Immature natural killer cell (primary cell): ENCODE measurements around the gene ZNF175. TPM values are rescaled to one million over a fixed set of nuclear protein-coding genes. Genes with fewer than 3 reads are reported as not detected.
"Not testable (repeated sequence)": the region's sequence is repeated elsewhere in the genome, so short reads cannot be mapped to it uniquely, and the experiment has no call there.

Experiments used
- DNase-seq, 3 donors: peaks; one replicate each; pipeline ENCODE4 v3.0.0; 2022; ENCODE audit warnings: mixed read lengths in 1 of 3
- H3K27ac Mint-ChIP-seq, 6 donors: one replicate each; pipeline ENCODE4 v1.8.0; 2020; ENCODE audit warnings: mixed read lengths in 6 of 6, mild to moderate bottlenecking in 5 of 6, inconsistent platforms in 4 of 6, moderate library complexity in 3 of 6
- H3K27me3 Mint-ChIP-seq, 3 donors: one replicate each; pipeline ENCODE4 v1.8.0; 2020 to 2021; ENCODE audit warnings: low read depth in 3 of 3, mild to moderate bottlenecking in 3 of 3, mixed read lengths in 3 of 3, moderate library complexity in 3 of 3, inconsistent platforms in 1 of 3
- H3K36me3 Mint-ChIP-seq, 3 donors: one replicate each; pipeline ENCODE4 v1.8.0; 2020; ENCODE audit warnings: mixed read lengths in 3 of 3, inconsistent platforms in 2 of 3, mild to moderate bottlenecking in 2 of 3
- H3K4me1 Mint-ChIP-seq, 2 donors: one replicate each; pipeline ENCODE4 v1.8.0; 2020; ENCODE audit warnings: inconsistent platforms in 2 of 2, mild to moderate bottlenecking in 2 of 2, mixed read lengths in 2 of 2, moderate library complexity in 1 of 2
- H3K4me3 Mint-ChIP-seq, 5 donors: one replicate each; pipeline ENCODE4 v1.8.0; 2020; ENCODE audit warnings: mild to moderate bottlenecking in 5 of 5, mixed read lengths in 5 of 5, inconsistent platforms in 3 of 5, moderate library complexity in 3 of 5
- H3K9me3 Mint-ChIP-seq, 6 donors: one replicate each; pipeline ENCODE4 v1.8.0; 2020; ENCODE audit warnings: mild to moderate bottlenecking in 6 of 6, mixed read lengths in 6 of 6, inconsistent platforms in 4 of 6, moderate library complexity in 3 of 6
- polyA plus RNA-seq, 3 donors: library from polyadenylated mRNA; unstranded; fragments of 300-500 nt; fragmentation: Illumina TruSeq; gene quantifications; one replicate each; pipeline ENCODE4 v1.2.3, GENCODE V29; 2021

The ZNF175 gene
- polyA plus RNA-seq, 3 donors from 2014 or later, result 0.79 to 2.2 (median 0.81) TPM

DNA sequence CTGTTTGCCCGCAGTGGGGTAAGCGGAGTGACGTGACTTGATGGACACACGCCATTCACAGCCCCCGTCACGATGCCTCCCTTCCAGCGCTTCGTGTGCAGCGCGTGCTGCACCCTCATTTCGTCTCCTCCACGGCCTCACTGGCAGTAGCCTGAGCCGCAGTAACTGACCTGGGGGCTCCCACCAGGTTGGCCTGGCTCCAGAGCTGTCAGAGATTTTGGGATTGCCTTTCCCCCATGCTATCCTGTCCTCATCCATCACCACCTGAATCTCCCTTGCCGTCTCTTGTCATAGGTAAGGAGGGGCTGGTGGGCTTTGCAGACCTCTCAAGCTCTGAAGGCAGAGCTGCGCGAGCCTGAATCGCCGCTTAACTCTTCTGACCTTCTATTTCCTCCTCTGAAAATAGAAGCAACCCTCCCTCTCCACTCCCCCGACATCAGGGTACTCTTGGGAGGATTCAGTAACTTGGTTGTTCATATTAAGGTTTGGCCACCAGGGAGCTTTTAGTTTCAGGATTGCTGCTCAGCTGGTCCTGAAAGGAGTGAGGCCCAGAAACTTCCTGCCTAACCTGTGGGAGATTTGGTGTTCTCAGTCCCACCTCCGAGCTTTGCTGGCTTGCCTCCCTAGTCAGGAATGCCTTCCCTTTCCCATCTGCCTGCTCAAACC, 31.2 kb downstream of the ZNF175 start:
- Mint-ChIP-seq H3K27me3 (peaks cover 3 to 4% (median 4%) of the 10 kb centered on the region in 3 donors), H3K4me3 (peak overlapping the region; percentile 8 to 78 (median 68)), H3K9me3 (peaks cover 0 to 3% (median 0%) of the 10 kb centered on the region in 6 donors), H3K27ac (peak overlapping the region in 1 of 6 donors; percentile 72), H3K36me3 (peaks cover 4 to 8% (median 5%) of the 10 kb centered on the region in 3 donors), H3K4me1 (peaks cover 4 to 9% of the 10 kb centered on the region in 2 donors)
- DNase-seq, result no peak

DNA sequence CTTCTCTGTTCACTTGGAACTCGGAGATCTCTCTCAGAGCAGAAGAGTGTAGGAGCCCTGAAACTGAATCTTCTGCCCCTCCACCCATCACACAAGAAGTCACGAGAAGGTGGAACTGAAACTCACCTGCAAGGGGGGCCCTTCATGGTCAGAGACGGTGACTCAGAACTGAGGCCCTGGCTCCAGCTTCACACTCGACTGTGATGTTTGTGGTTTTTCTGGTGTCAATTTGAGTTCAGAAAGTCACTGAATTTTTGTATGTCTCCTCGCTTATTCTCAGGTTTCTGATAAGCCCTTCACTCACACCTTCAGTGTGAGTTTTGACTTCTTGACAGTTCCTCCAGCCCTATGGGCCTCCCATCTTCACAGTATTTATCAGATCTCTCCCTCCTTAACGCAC, 36.0 kb downstream of the ZNF175 start:
- H3K4me3 Mint-ChIP-seq, result no peak overlapping the region
- H3K27me3 Mint-ChIP-seq, result peaks cover 0 to 5% (median 3%) of the 10 kb centered on the region in 3 donors
- peaks cover 0 to 6% (median 0%) of the 10 kb centered on the region in 6 donors for H3K9me3 Mint-ChIP-seq
- H3K36me3 Mint-ChIP-seq, result peaks cover 4 to 16% (median 4%) of the 10 kb centered on the region in 3 donors
- H3K27ac Mint-ChIP-seq, result peak overlapping the region in 2 of 6 donors; percentile 4 to 69
- DNase-seq, result peak in 1 of 3 donors; percentile 22
- H3K4me1 Mint-ChIP-seq, result peaks cover 11 to 15% of the 10 kb centered on the region in 2 donors

DNA sequence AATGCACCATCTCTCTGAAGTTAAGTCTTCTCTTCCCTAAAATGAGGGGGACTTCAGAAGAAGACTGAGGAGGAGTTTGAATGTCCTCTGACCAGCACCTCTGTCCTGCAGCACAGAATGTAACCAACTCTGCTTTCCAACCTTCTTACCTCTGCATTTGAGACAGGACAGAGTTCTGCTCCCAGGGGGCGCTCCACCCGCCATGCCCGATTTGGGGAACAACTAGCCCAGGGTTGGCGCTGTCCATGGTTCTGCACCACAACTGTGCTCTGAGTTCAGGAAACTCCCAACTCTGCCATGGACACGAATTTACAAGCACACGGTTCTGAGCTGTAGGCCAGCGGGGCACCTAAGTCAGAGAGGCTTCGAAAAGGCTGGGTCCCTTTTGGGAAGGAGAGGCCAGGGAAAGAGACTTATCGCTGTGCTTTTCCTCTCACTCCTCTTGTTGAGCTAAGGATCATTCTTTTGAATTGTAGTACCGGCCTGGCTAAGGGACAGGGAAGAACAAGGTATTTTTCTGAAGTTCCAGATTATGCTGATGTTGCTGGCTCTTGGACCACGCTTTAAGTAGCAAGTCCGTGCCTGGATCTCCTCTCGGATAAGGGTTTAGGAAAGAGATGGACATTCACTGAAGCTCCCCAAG, 37.0 kb downstream of the ZNF175 start:
- Mint-ChIP-seq H3K4me1 (peaks cover 11 to 12% of the 10 kb centered on the region in 2 donors), H3K4me3 (no peak overlapping the region), H3K36me3 (peaks cover 0 to 22% (median 0%) of the 10 kb centered on the region in 3 donors), H3K27me3 (peaks cover 0 to 10% (median 2%) of the 10 kb centered on the region in 3 donors), H3K27ac (no peak overlapping the region), H3K9me3 (peaks cover 0 to 6% (median 2%) of the 10 kb centered on the region in 6 donors)
- peak; percentile 26 to 39 (median 38) for DNase-seq

DNA sequence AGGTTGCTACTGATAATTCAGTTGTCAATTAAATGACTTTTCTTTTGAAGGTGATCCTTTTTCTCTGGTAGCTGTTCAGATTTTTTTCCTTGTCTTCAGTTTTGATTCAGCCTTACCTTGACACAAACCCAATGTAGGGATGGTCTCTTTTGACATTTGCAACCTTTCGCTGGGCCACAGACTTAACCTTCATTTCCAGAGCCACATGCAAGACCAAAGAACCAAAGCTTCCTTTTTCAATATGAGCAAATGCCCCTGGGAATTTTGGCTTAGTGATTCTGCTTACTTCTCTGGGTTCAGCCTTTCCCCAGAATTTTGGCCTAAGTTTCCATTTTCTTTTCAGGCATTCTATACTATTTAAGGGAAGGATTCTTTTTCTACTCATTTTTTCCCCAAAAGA, 39.5 kb downstream of the ZNF175 start:
- Mint-ChIP-seq H3K27me3 (peaks cover 0 to 17% (median 2%) of the 10 kb centered on the region in 3 donors), H3K27ac (no peak overlapping the region), H3K4me3 (no peak overlapping the region), H3K9me3 (peaks cover 0 to 6% (median 3%) of the 10 kb centered on the region in 6 donors), H3K36me3 (peaks cover 0 to 20% (median 0%) of the 10 kb centered on the region in 3 donors), H3K4me1 (peaks cover 11 to 12% of the 10 kb centered on the region in 2 donors)
- DNase-seq, result no peak

DNA sequence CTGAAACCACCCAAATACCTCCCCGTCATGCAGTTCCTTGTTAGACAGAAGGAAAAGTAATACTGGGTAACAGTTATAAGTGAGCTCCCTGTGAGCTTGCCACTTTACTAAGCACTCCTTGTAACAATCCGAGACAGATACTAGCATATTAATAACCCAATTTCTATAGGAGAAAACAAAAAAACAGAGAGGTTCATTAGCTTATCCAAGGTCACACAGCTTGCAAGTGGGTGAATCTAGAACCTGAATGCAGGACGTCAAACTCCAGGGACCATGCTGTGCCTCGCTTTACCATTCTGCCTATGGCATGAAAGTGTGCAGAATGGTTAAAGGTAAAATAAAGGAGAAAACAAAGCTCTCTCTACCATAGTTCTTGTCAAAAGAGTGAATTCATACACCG, 43.7 kb downstream of the ZNF175 start:
- H3K27me3 Mint-ChIP-seq, result peaks cover 0 to 21% (median 2%) of the 10 kb centered on the region in 3 donors
- H3K27ac Mint-ChIP-seq, result no peak overlapping the region
- no peaks in the 10 kb centered on the region for H3K4me1 Mint-ChIP-seq
- H3K36me3 Mint-ChIP-seq, result peaks cover 0 to 14% (median 0%) of the 10 kb centered on the region in 3 donors
- no peak for DNase-seq
- H3K4me3 Mint-ChIP-seq, result no peak overlapping the region
- peaks cover 0 to 6% (median 1%) of the 10 kb centered on the region in 6 donors for H3K9me3 Mint-ChIP-seq

DNA sequence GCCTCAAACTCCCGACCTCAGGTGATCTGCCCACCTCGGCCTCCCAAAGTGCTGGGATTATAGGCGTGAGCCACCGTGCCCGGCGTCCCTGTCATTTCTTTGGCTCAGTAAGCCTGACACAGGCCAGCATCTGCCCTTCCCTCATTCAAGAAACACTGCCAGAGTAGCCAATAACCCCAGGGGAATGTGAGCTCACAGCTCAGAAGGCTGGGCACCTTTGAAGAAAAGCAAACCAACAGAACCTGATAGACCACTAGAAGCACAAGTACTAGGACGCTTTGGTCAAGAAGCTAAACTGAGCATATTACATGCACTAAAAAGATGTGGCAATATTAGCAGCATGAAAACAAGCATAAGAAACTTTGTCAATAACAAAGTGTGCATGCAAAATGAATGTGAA, 44.9 kb downstream of the ZNF175 start:
- H3K4me3 Mint-ChIP-seq, result no peak overlapping the region
- DNase-seq, result no peak
- H3K4me1 Mint-ChIP-seq, result peaks cover 3 to 9% of the 10 kb centered on the region in 2 donors
- H3K9me3 Mint-ChIP-seq, result peaks cover 0 to 6% (median 1%) of the 10 kb centered on the region in 6 donors
- peaks cover 0 to 13% (median 0%) of the 10 kb centered on the region in 3 donors for H3K36me3 Mint-ChIP-seq
- peaks cover 0 to 21% (median 2%) of the 10 kb centered on the region in 3 donors for H3K27me3 Mint-ChIP-seq
- H3K27ac Mint-ChIP-seq, result no peak overlapping the region

DNA sequence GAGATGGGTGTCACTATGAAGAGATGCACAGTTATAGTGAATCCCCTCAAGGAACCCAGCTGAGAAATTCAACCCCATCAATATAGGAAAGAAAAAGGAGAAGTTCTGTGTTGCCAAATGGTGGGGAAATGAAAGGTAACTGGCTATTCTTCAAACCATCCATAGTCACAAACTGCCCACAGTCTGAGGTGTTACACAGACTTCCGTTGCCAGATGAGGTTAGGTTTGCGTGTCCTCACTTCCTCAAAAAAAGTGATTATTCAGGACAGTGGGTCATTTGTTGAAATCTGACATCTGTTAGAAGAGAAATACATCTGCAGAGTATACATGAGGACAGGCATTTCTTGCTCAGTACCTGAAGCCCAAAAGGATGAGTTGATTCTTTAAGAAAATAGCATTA, 50.1 kb downstream of the ZNF175 start:
- Mint-ChIP-seq H3K36me3 (peaks cover 0 to 4% (median 0%) of the 10 kb centered on the region in 3 donors), H3K4me1 (peaks cover 7 to 14% of the 10 kb centered on the region in 2 donors), H3K27ac (peak overlapping the region in 1 of 6 donors; percentile 32), H3K4me3 (no peak overlapping the region), H3K27me3 (peaks cover 0 to 8% (median 2%) of the 10 kb centered on the region in 3 donors), H3K9me3 (no peaks in the 10 kb centered on the region)
- peak in 1 of 3 donors; percentile 6 for DNase-seq

DNA sequence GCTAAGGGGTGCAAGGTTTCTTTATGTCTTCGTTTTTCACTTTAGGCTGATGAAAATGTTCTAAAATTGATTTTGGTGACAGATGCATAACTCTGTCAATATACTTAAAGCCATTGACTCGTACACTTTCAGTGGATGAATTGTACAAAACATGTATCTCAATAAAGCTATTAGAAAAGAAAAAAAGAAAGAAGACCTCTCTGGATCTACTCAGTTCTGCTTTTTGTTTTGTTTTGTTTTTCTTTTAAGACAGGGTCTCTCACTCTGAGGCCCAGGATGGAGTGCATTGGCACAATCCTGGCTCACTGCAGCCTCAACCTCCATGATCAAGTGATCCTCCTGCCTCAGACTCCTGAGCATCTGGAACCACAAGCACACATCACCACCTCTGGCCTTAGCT, 55.6 kb downstream of the ZNF175 start:
- Mint-ChIP-seq H3K36me3 (peaks cover 0 to 4% (median 0%) of the 10 kb centered on the region in 3 donors), H3K27me3 (peaks cover 2 to 12% (median 5%) of the 10 kb centered on the region in 3 donors), H3K9me3 (peaks cover 0 to 1% (median 0%) of the 10 kb centered on the region in 6 donors), H3K27ac (no peak overlapping the region), H3K4me3 (no peak overlapping the region), H3K4me1 (peaks cover 0 to 2% of the 10 kb centered on the region in 2 donors)
- DNase-seq, result no peak

DNA sequence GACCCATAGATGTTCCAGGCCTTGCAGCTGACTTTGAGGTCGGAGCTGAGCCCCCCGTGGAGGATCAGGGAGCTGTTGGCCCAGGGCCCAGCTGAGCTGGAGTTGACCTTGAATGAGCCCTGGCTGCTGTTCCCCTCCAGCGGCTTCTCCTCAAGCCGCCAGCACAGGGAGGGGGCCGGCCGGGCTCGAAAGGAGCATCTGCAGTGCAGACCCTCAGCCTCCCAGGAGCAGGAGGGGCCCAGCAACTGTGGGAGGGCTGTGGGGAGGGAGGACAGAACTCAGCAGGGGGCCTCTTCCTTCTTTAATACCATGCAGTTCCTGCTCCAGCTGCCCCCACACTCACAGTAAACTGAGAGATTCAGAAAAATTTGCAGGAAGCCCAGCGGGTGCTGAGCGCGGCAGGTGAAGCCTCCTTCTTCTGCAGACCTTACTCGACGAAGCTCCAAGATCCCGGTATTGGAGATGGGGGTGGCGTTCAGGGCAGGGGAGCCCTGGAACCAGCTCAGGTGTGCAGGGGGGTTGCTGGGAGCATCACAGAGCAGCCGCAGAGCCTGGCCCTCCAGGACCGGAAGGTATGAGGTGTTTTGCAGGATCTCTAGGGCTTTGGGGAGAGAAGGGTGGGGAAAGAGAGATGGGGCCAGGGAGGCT, 56.5 kb downstream of the ZNF175 start:
- Mint-ChIP-seq H3K27me3 (peaks cover 2 to 15% (median 9%) of the 10 kb centered on the region in 3 donors), H3K27ac (no peak overlapping the region), H3K9me3 (peaks cover 0 to 1% (median 0%) of the 10 kb centered on the region in 6 donors)

DNA sequence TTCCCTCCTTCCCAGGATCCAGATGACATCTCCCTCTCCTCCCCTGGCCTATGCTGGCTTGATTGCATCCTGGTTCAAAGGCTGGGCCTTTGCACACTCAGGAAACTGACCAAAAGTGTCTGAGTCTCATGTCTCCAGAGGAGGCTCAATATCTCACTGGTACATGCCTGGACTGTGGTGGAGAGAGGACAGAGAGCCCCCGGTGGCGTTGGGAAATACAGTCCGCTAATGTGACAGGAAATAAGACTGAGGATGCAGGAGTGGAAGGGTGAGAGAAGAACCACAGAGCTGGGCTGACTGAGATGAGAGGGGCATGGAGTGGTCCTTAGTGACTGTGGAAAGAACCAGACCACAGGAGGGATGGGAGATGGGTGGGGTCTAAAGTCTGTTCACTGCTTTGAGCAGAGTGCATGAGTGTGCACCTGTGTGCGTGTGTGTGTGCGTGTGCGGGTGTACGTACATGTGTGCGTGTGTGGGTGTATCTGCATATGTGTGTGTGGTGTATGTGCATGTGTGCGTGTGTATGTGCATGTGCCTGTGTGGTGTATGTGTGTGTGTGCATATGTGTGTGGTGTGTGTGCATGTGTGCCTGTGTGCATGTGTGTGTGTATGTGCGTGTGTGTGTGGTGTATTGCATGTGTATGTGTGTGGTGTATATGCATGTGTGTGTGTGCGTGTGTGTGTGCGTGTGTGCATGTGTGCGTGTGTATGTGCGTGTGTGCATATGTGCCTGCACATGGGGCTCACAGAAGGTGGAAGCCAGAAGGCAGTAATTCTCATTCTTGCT, 57.3 kb downstream of the ZNF175 start:
- Mint-ChIP-seq H3K4me3 (no peak overlapping the region), H3K27ac (no peak overlapping the region), H3K27me3 (peaks cover 2 to 15% (median 10%) of the 10 kb centered on the region in 3 donors)

More for the DNA sequence above, 56.5 kb downstream of the ZNF175 start:
- H3K4me3 Mint-ChIP-seq, result no peak overlapping the region
- no peaks in the 10 kb centered on the region for H3K36me3 Mint-ChIP-seq
- DNase-seq, result no peak
- H3K4me1 Mint-ChIP-seq, result peaks cover 0 to 2% of the 10 kb centered on the region in 2 donors

DNA sequence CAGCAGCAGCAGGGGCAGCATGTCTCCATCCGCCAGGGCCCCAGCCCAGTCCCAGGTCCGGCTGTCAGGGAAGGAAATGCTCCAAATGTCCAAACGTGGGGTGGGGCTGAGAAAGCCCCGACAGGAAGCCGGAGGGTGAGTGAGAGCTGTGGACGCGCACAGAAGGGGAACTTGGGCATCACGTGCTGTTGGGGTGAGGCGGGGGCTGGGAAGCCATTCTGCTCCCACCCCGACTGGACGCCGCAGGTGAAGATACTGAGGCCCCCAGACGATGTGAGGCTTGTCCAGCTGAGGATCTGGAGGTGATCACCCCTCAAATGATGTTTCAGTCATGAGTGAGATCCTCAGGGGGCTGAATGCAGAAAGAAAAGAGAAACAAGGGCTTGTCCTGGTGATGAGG, 59.2 kb downstream of the ZNF175 start, which contains the start of gene SIGLEC5:
SIGLEC5 (minus strand) TSS at position 87 of the 400 bp plus-strand sequence; CDS start at position 21, 66 bp downstream.
- Mint-ChIP-seq H3K27me3 (peaks cover 2 to 15% (median 12%) of the 10 kb centered on the region in 3 donors), H3K27ac (peak within 1 kb of the TSS in 1 of 6 donors; percentile 50), H3K4me3 (peak within 1 kb of the TSS in 1 of 5 donors; percentile 42)
- not testable (repeated sequence) for H3K36me3 Mint-ChIP-seq, H3K9me3 Mint-ChIP-seq, H3K4me1 Mint-ChIP-seq, DNase-seq

More for the DNA sequence above, 57.3 kb downstream of the ZNF175 start:
- DNase-seq, result no peak
- H3K9me3 Mint-ChIP-seq, result peaks cover 0 to 1% (median 0%) of the 10 kb centered on the region in 6 donors
- no peaks in the 10 kb centered on the region for H3K36me3 Mint-ChIP-seq
- H3K4me1 Mint-ChIP-seq, result peaks cover 0 to 2% of the 10 kb centered on the region in 2 donors

DNA sequence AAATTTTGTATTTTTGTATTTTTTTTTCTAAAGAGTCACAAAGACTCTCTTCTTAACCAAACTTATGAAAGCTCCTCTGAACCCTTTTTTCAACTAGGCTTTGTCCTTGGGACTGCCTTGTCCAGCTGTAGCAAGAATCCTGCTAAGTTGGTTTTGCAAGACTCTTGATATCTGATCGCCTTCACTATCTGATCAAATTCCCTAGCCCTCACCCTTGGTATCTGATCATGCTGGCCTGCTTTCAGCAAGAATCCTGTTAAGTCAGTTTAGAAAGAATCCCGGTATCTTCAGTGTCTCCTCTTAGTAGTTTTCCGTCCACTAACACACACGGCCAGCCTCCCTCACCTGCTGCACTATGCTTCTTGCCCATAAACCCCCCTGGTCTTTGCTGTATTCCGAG, 61.0 kb downstream of the ZNF175 start:
- DNase-seq, result no peak
- H3K4me3 Mint-ChIP-seq, result no peak overlapping the region
- H3K36me3 Mint-ChIP-seq, result no peaks in the 10 kb centered on the region
- H3K27ac Mint-ChIP-seq, result no peak overlapping the region
- H3K27me3 Mint-ChIP-seq, result peaks cover 0 to 13% (median 12%) of the 10 kb centered on the region in 3 donors
- peaks cover 0 to 5% (median 0%) of the 10 kb centered on the region in 6 donors for H3K9me3 Mint-ChIP-seq
- peaks cover 0 to 8% of the 10 kb centered on the region in 2 donors for H3K4me1 Mint-ChIP-seq
